Suppressor macrophage (primary cell): ENCODE measurements around the gene MCHR1.
"Not testable (repeated sequence)": the region's sequence is repeated elsewhere in the genome, so short reads cannot be mapped to it uniquely, and the experiment has no call there.

Source experiments
- DNase-seq, 4 experiments: peaks; one replicate each; pipeline ENCODE4 v3.0.0-alpha.2; 2020 to 2022

The MCHR1 gene

DNA sequence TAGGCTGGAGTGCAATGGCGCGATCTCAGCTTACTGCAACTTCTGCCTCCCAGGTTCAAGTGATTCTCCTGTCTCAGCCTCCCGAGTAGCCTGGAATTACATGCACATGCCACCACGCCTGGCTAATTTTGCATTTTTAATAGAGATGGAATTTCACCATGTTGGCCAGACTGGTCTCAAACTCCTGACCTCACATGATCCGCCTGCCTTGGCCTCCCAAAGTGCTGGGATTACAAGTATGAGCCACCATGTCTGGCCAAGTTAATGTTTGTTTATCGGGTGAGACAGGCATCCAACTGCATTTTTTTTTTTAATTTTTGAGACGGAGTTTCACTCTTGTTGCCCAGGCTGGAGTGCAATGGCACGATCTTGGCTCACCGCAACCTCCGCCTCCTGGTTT lies 22.6 kb upstream of the MCHR1 start:
- not testable (repeated sequence) for DNase-seq

DNA sequence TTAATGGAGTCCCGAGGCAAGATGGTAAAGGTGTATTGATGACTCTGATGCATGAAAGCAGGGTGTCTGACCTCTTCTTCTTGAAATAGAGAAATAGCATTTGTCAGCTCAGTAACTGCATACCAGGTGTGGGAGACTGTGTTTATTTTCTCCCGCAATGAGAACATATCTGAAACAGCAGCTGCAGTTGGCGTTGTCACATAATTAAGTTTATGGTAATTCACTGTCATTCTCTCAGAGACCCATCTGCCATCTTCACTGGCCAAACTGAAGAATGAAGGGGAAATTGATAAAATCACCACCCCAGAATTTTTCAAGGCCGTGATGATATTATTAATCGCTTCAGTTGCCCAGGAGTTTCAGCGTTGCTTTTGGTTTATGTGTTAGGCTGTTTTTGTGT lies 20.1 kb upstream of the MCHR1 start:
- no peak for DNase-seq

DNA sequence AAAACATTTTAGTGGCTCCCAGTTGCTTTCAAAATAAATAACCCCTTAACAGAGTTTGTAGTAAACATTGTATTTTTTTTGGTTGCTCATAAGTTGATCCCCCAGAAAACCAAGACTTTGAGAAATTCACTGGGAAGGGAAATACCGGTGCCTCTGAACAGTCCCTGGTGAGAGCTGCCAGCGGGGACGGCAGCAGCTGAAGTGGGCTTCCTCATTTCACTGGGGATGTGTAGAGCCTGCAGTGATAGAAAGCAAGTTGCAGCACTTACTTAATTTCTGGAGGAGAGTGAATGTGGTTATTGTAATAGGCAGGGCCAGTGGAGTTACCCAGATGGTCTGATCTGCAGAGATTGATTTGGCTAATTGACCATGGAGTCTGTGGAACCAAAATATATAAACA lies 18.6 kb upstream of the MCHR1 start:
- DNase-seq, result peak; percentile 49 to 75 (median 69)

DNA sequence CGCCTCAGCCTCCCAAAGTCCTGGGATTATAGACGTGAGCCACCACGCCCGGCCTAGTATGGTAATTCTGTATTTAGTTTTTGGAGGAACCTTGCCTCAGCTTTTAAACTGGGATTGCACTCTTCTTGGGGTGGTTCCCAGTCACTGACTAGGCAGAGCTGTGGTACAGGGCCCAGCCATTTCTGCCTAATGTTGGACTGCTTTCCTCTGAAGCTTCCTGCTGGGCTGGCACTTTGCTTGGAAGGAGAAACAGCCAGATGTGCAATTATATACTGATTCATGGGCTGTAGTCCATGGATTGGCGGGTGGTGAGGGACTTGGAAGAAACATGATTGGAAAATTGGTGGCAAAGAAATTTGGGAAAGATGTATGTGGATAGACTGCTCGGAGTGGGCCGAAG lies 17.6 kb upstream of the MCHR1 start:
- DNase-seq, result no peak

DNA sequence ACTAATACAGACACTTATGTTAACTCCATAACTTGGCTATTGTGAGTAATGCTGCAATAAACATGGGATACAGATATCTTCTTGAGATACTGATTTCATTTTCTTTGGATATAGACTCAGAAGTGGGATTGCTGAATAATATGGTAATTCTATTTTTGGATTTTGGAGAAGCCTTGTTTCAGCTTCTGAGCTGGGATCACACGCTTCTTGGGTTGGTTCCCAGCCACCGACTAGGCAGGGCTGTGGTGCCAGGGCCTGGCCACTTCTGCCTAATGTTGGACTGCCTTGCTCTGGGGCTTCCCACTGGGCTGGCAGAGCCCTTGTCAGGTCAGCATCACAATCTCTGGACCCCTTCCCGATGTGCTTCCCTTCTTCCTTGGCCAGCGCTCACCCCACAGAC lies 14.0 kb upstream of the MCHR1 start:
- DNase-seq, result peak in 2 of 4 experiments; percentile 44 to 66

DNA sequence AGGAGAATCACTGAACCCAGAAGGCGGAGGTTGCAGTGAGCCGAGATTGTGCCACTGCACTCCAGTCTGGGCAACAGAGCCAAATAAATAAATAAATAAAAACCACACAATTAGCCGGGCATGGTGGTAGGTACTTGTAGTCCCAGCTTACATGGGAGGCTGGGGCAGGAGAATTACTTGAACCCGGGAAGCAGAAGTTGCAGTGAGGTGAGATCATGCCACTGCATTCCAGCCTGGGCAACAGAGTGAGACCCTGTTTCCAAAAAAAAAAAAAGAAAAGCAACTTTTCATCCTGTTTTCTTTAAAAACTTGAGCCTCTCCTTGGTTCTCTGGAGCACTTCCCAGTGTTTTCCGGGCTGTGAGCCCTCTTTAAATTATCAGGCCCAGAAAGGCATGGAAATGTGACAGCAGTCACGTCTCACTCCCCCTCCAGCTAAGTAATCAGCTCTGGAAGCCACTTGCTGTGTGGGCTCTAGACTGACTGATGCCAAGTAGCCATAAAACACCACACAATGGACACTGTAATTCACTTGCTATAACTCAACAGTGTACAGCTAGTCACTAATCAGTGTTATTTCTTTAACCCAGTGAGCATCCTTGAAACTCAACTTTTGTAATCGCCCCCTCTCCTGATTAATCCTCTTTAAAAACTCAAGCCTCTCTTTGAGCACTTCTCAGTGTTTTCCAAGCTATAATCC lies 13.0 kb upstream of the MCHR1 start:
- DNase-seq, result no peak

DNA sequence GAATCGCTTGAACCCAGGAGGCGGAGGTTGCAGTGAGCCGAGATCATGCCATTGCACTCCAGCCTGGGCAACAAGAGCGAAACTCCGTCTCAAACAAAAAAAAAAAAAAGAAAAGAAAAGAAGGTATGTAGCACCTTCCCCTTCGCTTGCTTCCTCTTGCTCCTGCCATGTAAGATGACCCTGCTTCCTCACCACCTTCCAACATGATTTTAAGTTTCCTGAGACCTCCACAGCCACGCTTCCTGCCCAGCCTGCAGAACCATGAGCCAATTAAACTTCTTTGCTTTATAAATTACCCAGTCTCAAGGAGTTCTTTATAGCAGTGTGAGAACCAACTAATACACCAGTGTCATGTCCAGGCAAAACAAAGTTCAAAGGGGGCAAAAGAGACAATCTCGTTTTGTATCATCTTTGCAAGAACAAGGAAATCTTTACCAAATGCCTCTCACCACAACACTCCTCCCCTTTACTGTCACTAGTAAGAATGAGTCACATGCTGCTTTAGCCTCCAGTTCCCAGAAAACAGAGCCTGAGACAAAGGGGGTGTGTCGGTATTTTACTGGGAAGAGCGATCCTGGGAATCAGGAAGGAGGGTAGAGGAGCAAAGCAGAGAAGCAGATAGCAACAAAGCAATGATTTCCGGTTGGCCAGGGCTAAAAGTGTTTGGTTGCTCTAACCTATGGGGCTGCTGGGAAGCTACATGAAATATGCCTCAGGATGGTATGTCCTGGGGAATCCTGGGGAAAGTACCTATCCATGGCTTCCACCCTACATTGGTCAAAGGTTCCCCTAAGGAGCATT lies 10.5 kb upstream of the MCHR1 start:
- DNase-seq, result no peak

DNA sequence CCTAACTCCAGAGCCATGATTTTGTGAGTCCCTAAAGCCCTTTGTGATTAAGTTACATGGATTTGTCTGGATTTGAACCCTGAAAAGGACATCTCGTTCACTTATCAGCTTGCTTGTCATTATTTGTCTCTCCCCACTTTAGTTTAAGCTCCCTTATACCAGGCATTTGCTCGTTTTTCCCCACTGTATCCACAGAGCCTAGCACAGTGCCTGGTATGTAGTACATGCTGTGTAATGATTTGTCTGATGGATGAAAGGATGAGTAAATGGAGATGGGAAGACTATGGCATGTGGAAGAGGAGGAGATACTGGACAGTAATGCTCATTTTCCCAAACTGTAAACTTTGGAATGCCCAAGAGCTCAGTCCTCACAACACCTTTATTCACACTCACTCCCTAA lies 9.2 kb upstream of the MCHR1 start:
- no peak for DNase-seq

DNA sequence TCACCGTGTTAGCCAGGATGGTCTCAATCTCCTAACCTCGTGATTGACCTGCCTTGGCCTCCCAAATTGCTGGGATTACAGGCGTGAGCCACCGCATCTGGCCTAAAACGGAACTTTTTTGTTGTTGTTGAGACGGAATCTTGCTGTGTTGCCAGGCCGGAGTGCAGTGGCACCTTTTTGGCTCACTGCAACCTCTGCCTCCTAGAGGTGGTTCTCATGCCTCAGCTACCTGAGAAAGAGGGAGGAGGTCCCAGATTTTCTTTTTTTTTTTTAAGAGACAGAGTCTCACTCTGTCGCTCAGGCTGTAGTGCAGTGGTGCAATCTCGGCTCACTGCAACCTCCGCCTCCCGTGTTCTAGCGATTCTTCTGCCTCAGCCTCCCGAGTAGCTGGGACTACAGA lies 7.9 kb upstream of the MCHR1 start:
- DNase-seq, result no peak

DNA sequence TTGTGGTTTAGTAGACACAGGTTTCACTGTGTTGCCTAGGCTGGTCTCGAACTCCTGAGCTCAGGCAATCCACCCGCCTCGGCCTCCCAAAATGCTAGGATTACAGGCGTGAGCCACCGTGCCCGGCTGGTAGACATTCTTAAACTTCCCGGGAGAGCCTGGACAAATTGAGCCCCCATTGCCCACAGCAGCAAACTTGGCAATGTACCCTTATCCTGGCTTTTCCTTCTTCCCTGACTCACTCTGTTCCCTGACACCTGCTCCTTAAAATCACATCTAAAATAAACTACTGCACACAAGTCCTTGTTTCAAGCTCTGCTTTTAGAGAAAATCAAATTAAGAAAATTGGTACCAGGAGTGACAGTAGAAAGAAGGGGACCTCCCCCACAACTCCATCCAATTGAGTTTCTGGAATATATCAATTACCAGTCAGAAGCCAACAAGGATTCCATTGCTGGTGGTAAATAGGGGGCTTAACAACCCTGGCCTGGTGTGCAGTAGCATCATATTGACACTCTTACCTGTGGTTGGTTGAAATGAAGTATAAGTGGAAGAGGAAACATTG lies 7.4 kb upstream of the MCHR1 start:
- DNase-seq, result no peak

DNA sequence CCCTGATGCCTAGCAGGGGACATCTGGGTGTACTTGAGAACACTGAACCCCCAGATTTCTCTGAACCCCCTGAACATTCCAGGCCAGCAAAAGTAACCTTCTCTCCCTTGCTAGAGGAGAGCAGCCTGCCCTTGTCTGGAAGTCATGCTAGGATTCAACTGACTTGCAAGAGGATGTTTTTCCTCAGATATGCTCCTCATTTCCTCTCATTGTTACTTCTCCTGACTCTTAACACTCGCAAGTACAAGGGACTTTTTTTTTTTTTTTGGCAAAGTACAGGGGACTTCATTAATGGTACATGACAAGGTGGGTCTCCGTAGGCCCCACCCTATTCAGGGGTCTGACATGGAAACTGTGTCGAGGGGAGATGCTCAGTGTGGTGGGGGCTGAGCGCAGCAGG lies 6.3 kb upstream of the MCHR1 start:
- no peak for DNase-seq

DNA sequence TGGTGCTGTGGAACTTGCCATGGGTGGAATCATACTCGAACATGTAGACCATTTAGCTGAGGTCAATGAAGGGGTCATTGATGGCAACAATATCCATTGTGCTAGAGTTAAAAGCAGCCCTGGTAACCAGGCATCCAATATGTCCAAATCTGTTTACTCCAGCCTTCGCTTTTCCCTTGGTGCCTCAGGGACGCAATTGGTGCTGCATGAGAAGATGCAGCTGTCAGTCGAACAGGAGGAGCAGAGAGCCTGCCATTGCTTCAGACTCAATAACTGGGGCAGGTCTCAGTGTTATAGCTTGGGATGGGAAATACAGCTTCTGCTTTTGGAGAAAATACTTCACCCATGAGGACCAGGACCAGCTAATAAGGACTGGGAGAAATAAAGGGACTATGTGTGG lies 5.0 kb upstream of the MCHR1 start:
- no peak for DNase-seq

DNA sequence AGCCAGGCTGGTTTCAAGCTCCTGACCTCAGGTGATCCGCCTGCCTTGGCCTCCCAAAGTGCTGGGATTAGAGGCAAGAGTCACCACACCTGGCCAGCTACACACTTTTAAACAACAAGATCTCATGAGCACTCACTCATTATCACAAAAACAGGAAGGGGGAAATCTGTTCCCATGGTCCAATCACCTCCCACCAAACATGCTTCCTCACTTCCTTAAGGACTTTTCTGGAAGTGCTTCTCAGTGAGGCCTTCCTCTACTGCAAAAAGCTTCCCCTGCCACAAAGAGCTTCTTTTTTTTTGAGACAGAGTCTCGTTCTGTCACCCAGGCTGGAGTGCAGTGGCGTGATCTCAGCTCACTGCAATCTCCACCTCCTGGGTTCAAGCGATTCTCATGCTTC lies 3.1 kb upstream of the MCHR1 start:
- peak; percentile 63 to 80 (median 70) for DNase-seq

DNA sequence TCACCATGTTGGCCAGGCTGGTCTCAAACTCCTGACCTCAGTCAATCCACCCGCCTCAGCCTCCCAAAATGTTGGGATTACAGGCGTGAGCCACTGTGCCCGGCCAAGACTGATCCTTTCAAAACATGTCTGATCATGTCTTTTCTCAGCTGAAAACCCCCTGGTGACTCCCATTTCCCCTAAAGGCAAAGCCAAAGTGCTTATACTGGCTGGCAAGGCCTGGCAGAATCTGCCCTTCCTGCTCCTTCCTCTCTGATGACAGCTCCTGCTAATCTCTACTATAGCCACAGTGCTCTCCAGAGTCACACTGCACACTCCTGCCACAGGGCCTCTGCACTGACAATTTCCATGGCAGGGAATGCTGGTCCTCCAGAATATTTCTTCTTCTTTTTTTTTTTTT lies 2.6 kb upstream of the MCHR1 start:
- DNase-seq, result peak in 3 of 4 experiments; percentile 8 to 30 (median 13)

DNA sequence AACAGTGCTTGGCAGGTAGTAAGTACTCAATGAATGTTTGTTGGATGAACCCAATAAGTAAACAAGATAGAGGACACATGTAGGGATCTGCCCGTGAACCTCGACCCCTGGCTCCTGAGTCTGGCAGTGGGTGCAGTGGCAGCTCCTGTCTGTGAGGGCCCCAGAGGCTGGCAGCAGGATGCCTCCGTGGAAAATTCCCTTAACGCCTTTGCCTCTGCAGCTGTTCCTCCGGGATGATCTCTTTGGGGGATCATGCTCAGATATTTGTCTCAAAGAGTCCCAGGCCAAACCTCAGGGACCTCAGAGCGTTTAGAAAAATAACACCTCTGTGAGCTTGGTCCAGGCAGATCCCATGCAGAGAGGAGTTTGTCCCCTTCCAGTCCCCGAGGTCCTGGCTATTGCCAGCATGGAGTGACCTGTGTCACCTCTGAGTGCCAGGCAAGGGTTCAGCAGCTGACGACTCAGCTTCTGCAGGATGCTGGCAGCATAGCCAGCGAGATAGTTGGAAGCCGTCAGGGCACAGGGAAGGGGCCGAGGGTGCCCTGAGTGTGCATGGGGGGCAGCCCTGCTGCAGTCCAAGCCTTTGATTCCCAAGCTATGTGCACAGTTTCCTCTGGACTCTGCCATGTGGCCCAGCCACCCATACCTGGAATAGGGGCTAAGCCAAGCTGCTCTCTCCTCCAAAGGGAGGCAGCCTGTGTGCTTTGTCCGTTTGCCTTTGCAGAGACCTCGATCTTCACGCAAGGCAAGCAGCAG lies 613 bp upstream of the MCHR1 start:
- DNase-seq, result no peak

DNA sequence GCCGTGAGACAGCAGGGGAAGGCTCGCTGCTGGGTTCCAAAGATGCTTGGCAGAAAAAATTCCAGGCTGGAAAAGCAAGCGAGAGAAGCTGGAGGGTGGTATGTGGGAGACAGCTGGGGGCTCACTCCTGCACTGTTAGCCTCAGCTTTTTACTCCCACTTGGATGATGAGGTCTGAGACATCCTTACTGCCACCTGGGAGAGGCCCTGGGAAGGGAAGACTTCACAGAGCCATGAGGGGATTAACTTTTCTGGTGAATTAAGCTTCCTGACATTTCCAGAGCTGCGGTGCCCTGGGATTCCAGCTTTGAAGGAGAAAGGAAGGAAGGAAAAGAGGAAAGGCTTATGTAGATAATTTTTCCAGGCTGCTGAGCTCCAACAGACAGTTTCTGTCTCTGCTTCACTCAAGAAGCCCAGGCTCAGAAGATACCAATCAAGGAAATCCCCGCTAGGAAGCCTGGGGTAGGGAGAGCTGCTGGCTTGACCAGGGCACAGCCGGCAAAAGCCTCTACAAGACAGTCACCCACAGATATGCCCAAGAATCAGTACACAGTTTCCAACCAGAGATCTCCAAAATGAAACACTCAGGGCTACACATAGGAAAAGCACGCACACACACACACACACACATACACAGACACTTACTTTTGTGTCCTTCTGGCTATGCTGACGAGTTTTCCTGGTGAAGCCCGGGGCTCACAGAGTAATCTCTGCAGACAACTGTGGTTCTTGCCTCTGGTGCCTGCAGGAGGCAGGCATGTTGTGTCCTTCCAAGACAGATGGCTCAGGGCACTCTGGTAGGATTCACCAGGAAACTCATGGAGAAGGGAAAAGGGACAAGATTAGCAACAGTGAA lies 907 bp downstream of the MCHR1 start:
- DNase-seq, result peak in 1 of 4 experiments; percentile 23

DNA sequence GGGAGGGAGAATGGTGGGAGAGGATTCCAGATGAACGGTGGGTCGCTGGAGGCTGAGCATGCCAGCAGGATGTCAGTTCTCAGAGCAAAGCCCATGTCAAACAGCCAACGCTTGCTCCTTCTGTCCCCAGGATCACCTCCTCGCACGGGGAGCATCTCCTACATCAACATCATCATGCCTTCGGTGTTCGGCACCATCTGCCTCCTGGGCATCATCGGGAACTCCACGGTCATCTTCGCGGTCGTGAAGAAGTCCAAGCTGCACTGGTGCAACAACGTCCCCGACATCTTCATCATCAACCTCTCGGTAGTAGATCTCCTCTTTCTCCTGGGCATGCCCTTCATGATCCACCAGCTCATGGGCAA lies 1.5 kb downstream of the MCHR1 start:
- no peak for DNase-seq

DNA sequence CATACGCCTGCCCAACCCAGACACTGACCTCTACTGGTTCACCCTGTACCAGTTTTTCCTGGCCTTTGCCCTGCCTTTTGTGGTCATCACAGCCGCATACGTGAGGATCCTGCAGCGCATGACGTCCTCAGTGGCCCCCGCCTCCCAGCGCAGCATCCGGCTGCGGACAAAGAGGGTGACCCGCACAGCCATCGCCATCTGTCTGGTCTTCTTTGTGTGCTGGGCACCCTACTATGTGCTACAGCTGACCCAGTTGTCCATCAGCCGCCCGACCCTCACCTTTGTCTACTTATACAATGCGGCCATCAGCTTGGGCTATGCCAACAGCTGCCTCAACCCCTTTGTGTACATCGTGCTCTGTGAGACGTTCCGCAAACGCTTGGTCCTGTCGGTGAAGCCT lies 2.2 kb downstream of the MCHR1 start:
- no peak for DNase-seq

DNA sequence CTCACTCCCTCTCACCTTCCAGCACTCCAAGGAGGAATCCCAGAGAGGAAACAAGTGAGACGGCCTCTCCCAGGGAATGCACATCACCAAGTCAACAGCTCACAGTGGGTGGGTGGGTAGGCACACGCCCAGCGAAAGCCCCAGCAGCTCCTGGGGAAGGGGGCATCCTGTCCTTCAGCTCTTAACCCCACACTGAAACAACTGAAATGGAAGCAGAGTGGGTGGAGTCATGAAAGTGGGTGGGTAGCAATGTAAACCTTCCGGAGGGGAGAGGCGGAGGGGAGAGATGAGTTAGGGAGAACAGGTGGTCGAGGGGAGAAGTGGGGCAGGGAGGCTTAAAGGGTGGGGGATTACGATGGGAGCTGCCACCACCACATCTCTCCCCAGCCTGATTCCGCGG lies 5.4 kb downstream of the MCHR1 start:
- no peak for DNase-seq

DNA sequence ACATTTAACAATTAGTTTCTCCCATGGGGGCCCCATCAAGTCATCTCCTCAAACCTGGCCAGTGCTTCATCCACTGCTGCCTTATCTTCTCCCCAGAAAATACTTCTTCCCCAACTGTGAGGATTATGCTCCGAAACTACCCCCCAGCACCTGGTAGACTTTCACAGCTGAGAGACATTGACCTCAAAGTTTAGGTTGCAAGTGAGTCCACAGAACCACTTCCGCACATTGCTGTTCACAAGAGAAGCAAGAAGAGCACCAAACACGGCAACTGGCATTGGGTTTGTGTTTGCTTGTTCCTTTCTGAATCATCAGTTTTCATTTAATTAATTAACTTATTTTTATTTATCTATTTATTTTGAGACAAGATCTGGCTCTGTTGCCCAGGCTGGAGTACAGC lies 6.1 kb downstream of the MCHR1 start:
- no peak for DNase-seq

DNA sequence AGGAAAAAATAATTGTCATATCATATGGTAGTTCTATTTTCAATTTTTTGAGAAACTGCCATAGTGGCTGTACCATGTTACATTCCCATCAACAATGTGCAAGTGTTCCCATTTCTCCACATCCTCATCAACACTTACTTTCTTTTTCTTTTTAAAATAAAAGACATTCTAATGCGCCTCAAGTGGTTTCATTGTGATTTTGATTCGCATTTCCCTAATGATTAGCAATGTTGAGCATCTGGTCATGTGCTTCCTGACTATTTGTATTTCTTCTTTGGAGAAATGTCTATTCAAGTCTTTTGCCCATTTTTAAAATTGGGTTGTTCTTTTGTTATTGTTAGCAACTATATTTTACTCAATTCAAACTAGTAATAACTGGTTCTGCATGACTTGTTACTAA lies 8.4 kb downstream of the MCHR1 start:
- no peak for DNase-seq

DNA sequence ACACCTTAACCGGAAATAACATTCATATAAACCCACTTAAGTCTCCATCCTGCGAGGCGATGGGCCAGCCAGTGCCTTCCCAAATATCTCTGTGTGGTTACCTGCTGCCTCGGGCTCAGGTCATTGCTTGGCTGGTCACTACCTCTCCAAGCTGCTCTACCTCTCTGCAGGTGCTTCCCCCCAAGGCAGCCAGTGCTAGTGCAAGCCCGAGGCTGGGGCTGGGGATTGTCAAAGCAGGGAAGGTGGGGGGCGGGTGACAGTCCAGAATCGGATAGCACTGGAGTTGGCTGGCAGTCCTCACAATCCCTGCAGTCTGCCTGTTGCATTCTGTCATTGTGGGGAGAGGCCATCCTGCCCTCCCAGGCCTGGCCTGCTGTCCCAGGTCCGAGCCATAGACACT lies 11.1 kb downstream of the MCHR1 start:
- DNase-seq, result no peak
